Measurements from ENCODE around the gene RASA3. TPM values are rescaled to one million over a fixed set of nuclear protein-coding genes. Genes with fewer than 3 reads are reported as not detected.

Gene RASA3
- polyA plus RNA-seq, 1 donor from 2014 or later, result 52.8 TPM

DNA sequence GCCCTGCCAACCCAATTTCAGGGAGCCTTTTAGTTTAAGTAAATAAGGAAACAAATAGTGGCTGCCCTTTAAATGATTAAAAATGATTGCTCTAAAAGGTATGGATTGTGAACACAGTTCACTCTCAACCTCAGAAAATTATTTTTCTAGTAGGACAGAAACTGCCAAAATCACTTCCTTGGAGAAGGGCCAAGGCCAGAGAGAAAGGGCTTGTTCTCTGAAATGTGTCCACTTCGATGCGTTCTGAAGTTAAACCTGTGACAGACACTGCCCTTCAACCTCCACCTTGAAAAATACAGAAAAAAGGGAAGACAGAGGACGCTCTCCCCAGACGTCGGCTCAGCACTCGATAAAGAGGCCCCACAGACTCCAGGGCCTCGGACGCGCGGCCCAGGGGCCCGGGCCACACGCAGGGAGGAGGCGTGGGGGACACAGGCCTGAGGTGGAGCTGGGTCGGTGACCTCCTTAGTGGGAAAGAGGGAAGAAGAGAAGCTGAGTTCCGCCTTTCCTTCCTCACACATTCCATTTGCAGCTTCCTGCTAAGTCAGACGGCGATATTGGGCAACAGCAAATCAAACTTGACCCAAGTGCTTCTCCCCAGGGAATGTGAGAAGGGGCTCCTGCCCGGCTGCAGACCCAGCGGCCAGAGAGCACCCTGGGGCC, 63.6 kb downstream of the RASA3 start:
- H3K27me3 Mint-ChIP-seq, result no peaks in the 10 kb centered on the region
- H3K4me3 Mint-ChIP-seq, result peak overlapping the region; percentile 68 to 99 (median 92)
- peaks cover 10% of the 10 kb centered on the region for H3K36me3 Mint-ChIP-seq

DNA sequence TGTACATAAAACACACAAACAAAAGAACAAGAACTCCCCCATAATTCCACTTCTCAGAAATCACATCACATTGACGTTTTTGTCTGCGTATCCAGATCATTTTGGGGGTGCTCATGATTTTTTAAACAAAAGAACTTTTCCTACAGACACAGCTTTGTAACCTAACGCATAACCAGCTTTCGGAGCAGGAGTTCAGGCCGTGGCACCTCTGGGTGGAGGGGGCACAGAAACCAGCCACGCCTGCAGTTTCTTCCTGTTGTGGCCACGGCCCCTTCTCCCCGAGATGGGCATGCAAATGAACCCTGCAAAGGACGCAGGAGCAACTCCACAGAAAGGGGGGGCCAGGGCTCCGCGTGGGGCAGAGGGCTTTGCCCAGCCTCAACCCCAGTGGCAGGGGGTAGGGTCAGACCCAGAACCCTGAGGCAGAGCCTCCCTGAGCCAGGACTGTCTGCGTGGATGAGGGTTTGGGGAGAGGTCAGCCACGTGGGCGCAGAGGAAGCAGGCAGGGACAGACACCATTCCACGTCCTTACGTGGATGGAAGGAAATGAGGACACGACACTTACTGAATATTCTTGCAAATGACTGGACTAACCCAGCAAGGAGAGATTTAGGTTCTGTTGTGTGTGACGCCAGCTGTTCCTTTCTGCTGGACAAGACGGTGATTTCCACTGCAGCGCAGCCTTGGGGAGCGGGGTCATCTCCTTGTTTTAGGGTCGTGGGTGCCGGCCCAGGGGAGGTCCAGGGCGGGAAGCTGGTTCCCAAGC, 64.4 kb downstream of the RASA3 start:
- peak overlapping the region; percentile 68 to 99 (median 92) for H3K4me3 Mint-ChIP-seq
- peaks cover 7% of the 10 kb centered on the region for H3K36me3 Mint-ChIP-seq
- no peaks in the 10 kb centered on the region for H3K27me3 Mint-ChIP-seq
- H3K27ac Mint-ChIP-seq, result peak overlapping the region; percentile 92 to 99 (median 96)
- H3K4me1 Mint-ChIP-seq, result peaks cover 41 to 50% (median 44%) of the 10 kb centered on the region in 3 donors
- peaks cover 0 to 3% (median 2%) of the 10 kb centered on the region in 3 donors for H3K9me3 Mint-ChIP-seq

More for the DNA sequence above, 63.6 kb downstream of the RASA3 start:
- H3K27ac Mint-ChIP-seq, result peak overlapping the region; percentile 92 to 99 (median 96)
- peaks cover 38 to 50% (median 39%) of the 10 kb centered on the region in 3 donors for H3K4me1 Mint-ChIP-seq
- H3K9me3 Mint-ChIP-seq, result peaks cover 0 to 3% (median 2%) of the 10 kb centered on the region in 3 donors

DNA sequence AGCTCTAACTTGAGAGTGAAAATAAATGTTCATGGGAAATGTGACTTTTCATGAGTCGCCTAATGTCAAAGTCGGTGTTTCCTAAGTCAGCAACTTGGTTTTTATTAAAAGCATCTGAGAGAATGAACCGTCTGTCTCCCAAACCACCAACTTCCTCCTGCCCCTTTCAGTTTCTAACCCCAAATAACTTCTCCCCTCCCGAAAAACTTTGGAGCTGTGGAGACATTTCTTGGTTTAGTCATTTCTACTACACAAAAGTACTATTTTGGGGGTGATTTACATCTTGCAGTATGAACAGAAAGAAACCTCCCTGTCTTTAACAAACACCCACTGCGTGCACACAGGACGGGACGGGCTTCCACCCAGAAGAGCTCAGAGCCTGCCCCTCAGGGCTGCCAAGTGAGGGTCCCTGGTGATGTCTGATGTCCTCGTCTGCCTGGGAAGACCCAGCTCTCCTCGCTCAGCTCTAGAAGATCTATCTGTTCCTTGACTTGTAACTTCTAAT, 65.0 kb downstream of the RASA3 start:
- H3K4me1 Mint-ChIP-seq, result peaks cover 39 to 46% (median 45%) of the 10 kb centered on the region in 3 donors
- peaks cover 5% of the 10 kb centered on the region for H3K36me3 Mint-ChIP-seq
- peaks cover 0 to 3% (median 2%) of the 10 kb centered on the region in 3 donors for H3K9me3 Mint-ChIP-seq
- peak overlapping the region; percentile 68 to 99 (median 92) for H3K4me3 Mint-ChIP-seq
- H3K27me3 Mint-ChIP-seq, result no peaks in the 10 kb centered on the region
- peak overlapping the region; percentile 92 to 99 (median 96) for H3K27ac Mint-ChIP-seq

DNA sequence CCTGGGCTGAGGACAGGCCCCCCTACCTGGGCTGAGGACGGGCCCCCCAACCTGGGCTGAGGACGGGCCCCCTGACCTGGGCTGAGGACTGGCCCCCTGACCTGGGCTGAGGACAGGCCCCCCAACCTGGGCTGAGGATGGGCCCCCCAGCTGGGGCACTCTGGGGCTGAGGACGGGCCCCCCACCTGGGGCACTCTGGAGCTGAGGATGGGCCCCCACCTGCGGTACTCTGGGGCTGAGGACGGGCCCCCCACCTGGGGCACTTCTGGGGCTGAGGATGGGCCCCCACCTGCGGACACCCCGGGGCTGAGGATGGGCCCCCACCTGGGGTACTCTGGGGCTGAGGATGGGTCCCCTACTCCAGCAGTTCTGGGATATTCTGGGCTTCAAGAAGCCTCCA, 65.5 kb downstream of the RASA3 start:
- Mint-ChIP-seq H3K4me1 (peaks cover 35 to 42% (median 40%) of the 10 kb centered on the region in 3 donors), H3K27ac (peak overlapping the region; percentile 92 to 99 (median 98)), H3K9me3 (peaks cover 0 to 3% (median 2%) of the 10 kb centered on the region in 3 donors), H3K36me3 (peaks cover under 1% of the 10 kb centered on the region), H3K27me3 (no peaks in the 10 kb centered on the region), H3K4me3 (peak overlapping the region; percentile 79 to 99 (median 92))

DNA sequence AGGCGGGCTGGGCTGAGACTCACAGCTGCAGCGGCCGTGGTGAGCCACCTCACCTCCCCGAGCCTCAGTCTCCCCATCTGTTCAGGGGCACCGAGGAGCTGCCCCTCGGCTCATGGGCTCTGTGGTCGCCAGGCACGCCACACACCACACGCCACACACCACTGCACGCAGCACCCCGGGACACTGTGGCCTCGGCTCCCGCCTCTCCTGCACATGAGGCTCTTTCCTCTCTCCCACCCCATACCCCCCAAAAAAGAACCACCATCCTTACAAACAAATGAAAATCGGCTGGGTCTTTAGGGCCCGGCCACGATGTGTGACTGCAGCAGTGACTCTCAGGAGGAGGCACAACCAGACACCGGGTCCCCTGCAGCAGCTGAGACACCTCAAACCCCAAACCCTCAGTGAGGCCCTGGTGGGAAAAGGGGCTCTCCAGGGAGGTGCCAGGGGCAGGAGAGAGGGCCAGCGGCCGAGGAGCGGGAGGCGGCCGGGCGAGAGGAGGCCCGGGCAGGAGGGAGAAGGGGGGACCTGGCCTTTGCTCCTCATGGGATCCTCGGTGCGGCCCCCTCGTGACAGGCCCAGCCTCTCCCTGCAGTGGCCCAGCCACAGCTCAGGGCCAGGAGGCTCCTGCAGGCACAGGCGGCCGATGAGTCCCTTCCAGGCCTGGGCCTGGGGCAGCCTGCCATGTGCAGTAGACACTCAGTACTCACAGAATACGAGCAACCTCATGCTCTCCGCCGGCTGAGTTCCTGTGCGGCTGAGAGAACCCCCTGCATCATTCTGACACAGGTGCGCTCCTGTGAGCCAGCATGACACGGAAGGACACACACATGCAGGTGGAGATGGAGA, 66.3 kb downstream of the RASA3 start:
- H3K27me3 Mint-ChIP-seq, result no peaks in the 10 kb centered on the region
- peaks cover 0 to 3% (median 2%) of the 10 kb centered on the region in 3 donors for H3K9me3 Mint-ChIP-seq
- H3K36me3 Mint-ChIP-seq, result no peaks in the 10 kb centered on the region
- peak overlapping the region; percentile 81 to 98 (median 97) for H3K27ac Mint-ChIP-seq
- peaks cover 35 to 43% (median 40%) of the 10 kb centered on the region in 3 donors for H3K4me1 Mint-ChIP-seq
- H3K4me3 Mint-ChIP-seq, result peak overlapping the region; percentile 90 to 99 (median 97)

DNA sequence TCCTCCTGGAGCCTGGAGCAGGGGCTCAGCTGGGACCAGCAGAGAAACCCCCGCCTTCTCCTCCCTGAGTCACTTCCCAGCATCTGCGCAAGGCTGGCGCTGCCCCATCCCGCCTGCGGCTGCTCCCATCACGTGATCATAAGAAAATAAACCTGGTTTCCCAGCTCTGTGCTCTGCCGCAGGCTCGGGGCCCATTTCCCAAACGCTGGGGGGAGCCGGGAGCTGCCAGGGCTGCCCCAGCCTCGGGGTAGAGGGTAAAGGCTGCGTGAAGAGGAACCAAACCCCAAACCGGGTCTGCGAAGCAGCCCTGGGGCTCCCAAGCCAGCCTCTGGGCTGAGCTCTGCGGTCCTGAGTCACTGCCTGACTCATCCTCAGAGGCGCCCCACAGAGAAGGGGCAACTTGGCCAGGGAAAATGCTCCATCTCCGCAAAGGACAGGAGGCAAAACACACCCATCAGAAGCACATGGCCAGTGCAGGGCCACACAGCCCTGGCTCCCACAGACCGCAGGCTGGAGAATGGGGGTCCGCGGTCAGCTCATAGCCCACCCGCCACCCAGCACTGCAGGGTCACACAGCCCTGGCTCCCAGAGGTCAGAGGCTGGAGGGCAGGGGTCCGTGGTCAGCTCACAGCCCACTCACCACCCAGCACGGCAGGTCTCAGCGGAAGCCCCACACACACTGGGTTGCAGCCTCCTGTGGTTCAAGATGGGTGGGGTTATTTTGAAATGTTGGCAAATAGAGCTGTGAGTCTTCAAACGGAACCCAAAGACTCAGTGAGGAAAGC, 67.1 kb downstream of the RASA3 start:
- Mint-ChIP-seq H3K4me1 (peaks cover 35 to 41% (median 40%) of the 10 kb centered on the region in 3 donors), H3K27ac (peak overlapping the region; percentile 81 to 98 (median 97)), H3K9me3 (no peaks in the 10 kb centered on the region), H3K4me3 (peak overlapping the region; percentile 90 to 99 (median 97)), H3K27me3 (no peaks in the 10 kb centered on the region), H3K36me3 (no peaks in the 10 kb centered on the region)

DNA sequence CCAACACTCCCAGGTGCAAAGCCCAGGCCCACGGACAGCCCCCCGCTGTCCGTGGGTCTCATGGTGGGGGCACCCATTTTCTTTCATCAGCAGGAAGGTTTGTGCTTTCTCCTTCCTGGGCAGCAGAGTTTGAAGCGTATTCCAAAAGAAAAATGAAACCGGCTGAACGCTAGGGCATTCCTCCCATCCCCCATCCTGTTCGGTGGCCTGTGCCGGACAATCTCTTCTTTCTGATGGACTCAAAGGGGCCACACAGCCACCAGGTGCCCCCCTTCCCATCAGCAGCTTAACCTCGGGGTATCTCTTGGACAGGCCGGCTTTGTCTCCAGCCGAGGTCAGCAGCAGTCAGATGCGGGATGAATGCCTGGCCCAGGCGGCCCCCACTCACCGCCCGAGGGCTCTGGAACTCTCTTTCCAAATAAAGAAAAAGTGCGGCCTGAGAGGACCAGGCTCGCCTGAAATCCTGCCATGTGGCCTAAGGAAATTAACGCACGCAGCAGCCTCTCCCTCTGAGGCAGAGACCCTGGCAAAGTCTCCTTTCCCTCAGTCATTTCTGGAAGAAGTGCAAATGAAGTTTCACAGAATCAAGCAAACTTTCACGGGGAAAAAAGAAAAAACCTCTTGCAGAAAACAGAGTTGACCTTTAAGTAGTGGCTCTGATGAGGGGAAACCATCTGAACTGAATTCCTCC, 67.8 kb downstream of the RASA3 start:
- Mint-ChIP-seq H3K9me3 (no peaks in the 10 kb centered on the region), H3K4me1 (peaks cover 35 to 47% (median 40%) of the 10 kb centered on the region in 3 donors), H3K36me3 (no peaks in the 10 kb centered on the region), H3K4me3 (peak overlapping the region; percentile 90 to 99 (median 97)), H3K27me3 (no peaks in the 10 kb centered on the region), H3K27ac (peak overlapping the region; percentile 81 to 98 (median 97))

DNA sequence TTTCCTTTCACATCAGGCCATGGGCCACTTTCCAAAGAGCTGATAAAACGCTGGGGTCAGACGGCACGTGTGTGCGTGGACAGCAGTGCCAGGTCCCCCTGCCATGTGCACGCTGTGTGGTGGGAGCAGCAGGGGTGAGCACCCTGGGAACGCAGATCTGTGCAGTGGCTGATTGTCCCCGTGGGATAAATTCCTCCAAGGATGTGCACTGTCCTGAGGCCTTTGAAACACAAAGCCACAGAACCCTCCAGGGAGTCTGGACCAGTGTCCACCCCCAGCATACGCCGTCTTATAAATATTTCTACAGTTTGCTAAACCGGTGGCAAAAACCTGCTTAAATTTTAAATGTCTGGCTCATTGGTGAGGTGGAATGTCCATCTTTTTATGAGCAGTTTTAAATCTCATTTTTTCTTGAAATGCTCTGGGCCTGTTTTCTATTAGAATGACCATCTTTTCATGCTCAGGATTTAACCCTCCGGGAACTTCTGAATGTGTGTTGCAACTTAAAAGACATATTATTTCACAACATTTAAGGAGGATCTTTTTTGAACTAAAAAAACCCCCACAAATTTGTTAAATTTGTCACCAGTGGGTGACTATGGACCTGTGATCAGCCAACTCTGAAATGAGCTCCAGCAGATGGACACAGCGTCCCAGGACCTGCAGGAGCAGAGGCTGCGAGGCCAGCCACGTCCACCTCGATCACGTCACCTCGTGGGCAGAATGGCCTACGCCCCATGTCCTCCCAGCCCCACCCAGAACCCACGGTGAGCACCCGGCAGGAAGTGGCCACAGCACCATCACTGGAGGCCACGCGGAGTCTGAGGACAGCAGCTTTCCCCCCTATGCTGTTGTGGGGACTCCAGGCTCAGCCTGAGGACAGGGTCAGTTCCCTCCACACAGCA, 68.6 kb downstream of the RASA3 start:
- peaks cover 1% of the 10 kb centered on the region for H3K36me3 Mint-ChIP-seq
- H3K9me3 Mint-ChIP-seq, result no peaks in the 10 kb centered on the region
- peak overlapping the region; percentile 90 to 99 (median 97) for H3K4me3 Mint-ChIP-seq
- no peaks in the 10 kb centered on the region for H3K27me3 Mint-ChIP-seq
- peak overlapping the region; percentile 81 to 98 (median 97) for H3K27ac Mint-ChIP-seq
- H3K4me1 Mint-ChIP-seq, result peaks cover 32 to 43% (median 39%) of the 10 kb centered on the region in 3 donors

DNA sequence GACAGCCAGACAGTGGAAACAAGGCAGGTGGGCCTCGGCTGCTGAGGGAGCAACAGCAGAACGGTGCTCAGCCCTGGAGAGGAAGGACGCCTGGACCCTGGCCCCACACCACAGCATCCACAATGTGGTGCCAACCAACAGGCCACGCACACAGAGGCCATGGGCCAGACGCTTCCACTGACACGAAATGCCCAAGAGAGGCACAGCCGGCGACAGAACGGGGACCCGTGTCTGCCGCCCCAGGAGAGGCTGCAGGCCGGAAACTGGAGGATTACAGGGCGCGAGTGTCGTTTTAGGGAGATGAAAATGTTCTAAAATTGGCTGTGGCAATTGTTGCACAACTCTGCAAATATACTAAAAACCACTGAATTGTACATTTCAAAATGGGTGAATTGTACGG, 69.7 kb downstream of the RASA3 start:
- no peaks in the 10 kb centered on the region for H3K9me3 Mint-ChIP-seq
- peaks cover 29 to 42% (median 35%) of the 10 kb centered on the region in 3 donors for H3K4me1 Mint-ChIP-seq
- peak overlapping the region in 3 of 4 donors; percentile 35 to 63 (median 39) for H3K4me3 Mint-ChIP-seq
- no peaks in the 10 kb centered on the region for H3K27me3 Mint-ChIP-seq
- peaks cover 1% of the 10 kb centered on the region for H3K36me3 Mint-ChIP-seq
- H3K27ac Mint-ChIP-seq, result peak overlapping the region in 1 of 3 donors; percentile 67

DNA sequence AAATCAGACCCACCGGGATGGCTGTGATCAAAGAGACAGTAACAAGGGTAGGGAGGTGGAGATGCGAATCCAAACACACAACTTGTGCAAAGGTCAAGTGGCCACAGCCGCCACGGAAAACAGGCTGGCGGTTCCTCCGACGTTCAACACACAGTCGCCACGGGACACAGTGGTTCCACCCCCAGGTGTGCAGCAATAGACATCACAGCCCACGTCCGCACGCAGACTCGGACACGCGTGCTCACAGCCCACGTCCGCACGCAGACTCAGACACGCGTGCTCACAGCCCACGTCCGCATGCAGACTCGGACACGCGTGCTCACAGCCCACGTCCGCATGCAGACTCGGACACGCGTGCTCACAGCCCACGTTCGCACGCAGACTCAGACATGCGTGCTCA, 70.1 kb downstream of the RASA3 start:
- H3K4me3 Mint-ChIP-seq, result peak overlapping the region in 2 of 4 donors; percentile 35 to 52
- H3K27me3 Mint-ChIP-seq, result no peaks in the 10 kb centered on the region
- H3K36me3 Mint-ChIP-seq, result peaks cover 1% of the 10 kb centered on the region
- peaks cover 29 to 42% (median 31%) of the 10 kb centered on the region in 3 donors for H3K4me1 Mint-ChIP-seq
- H3K27ac Mint-ChIP-seq, result no peak overlapping the region
- H3K9me3 Mint-ChIP-seq, result no peaks in the 10 kb centered on the region

DNA sequence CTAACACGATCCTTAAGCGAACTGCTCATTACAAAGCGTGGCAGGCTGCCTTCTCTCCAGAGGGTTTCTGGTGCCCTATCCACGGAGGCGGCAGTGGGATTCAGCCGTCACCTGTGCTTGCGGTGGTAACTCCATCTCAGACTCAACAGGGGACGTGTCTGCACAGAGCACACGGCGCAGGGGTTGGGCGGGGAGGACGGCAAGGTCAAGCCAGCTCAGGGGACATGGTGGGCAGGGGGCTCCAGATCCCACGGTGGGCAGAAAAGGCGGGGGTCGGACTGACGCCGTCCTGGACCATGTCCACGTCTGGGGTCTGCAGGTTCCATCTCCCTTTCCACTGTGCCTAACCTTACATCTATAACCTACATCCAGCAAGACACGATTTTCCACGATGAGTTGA, 70.7 kb downstream of the RASA3 start:
- Mint-ChIP-seq H3K9me3 (no peaks in the 10 kb centered on the region), H3K4me1 (peaks cover 29 to 43% (median 29%) of the 10 kb centered on the region in 3 donors), H3K36me3 (peaks cover 1% of the 10 kb centered on the region), H3K4me3 (peak overlapping the region in 1 of 4 donors; percentile 35), H3K27me3 (no peaks in the 10 kb centered on the region), H3K27ac (peak overlapping the region in 2 of 3 donors; percentile 53 to 60)

DNA sequence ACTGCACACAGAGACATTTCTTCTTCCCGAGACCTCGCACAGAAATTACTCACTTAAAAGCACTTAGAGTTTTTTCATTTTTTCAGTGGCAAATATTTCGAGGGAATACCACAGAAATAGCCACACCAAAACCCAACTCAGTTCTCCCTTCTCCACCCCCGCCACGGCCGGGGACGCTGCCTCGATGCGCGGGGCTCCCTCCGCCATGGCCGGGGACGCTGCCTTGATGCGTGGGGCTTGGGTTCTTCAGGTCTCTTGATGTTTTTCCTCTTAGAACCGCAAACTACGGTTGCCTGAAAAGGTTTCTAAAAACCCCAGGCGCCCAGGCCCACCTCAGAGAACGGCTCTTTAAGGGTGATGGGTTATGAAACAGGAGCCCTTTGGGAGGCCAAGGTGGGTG, 71.4 kb downstream of the RASA3 start:
- Mint-ChIP-seq H3K9me3 (no peaks in the 10 kb centered on the region), H3K4me1 (peaks cover 24 to 46% (median 32%) of the 10 kb centered on the region in 3 donors), H3K4me3 (no peak overlapping the region), H3K27ac (peak overlapping the region in 2 of 3 donors; percentile 53 to 60), H3K36me3 (peaks cover 1% of the 10 kb centered on the region), H3K27me3 (no peaks in the 10 kb centered on the region)
